IPS-15b (cell line): ENCODE measurements around the gene CROCC2.
A peak's percentile ranks its signal among the peaks of the same experiment; 100 is the strongest.
"Not testable (repeated sequence)": the region's sequence is repeated elsewhere in the genome, so short reads cannot be mapped to it uniquely, and the experiment has no call there.

ENCODE experiments used
- H3K27me3 ChIP-seq: one replicate; pipeline ENCODE4 v1.6.1; 2013; ENCODE audit warnings: low read length; ENCODE audit not compliant: control insufficient read depth, insufficient read depth
- H3K36me3 ChIP-seq: one replicate; pipeline ENCODE4 v1.6.1; 2013; ENCODE audit warnings: low read length; ENCODE audit not compliant: control insufficient read depth, insufficient read depth
- H3K4me1 ChIP-seq: one replicate; pipeline ENCODE4 v1.6.1; 2013; ENCODE audit warnings: mild to moderate bottlenecking, low read length; ENCODE audit not compliant: control insufficient read depth, insufficient read depth
- H3K4me3 ChIP-seq: one replicate; pipeline ENCODE4 v1.5.1; 2013; ENCODE audit warnings: low read depth, low read length
- H3K9ac ChIP-seq: one replicate; pipeline ENCODE4 v1.6.1; 2013; ENCODE audit warnings: low read depth, mild to moderate bottlenecking, low read length
- H3K9me3 ChIP-seq: one replicate; pipeline ENCODE4 v1.6.1; 2013; ENCODE audit warnings: mild to moderate bottlenecking, low read length; ENCODE audit not compliant: control insufficient read depth, insufficient read depth

Gene CROCC2

GRCh38 chr2:240970104-240970503 lies 64.0 kb downstream of the CROCC2 start:
- Histone ChIP-seq H3K9ac (no peak overlapping the region), H3K4me1 (no peaks in the 10 kb centered on the region), H3K27me3 (no peaks in the 10 kb centered on the region), H3K9me3 (no peaks in the 10 kb centered on the region), H3K4me3 (no peak overlapping the region), H3K36me3 (no peaks in the 10 kb centered on the region)

DNA sequence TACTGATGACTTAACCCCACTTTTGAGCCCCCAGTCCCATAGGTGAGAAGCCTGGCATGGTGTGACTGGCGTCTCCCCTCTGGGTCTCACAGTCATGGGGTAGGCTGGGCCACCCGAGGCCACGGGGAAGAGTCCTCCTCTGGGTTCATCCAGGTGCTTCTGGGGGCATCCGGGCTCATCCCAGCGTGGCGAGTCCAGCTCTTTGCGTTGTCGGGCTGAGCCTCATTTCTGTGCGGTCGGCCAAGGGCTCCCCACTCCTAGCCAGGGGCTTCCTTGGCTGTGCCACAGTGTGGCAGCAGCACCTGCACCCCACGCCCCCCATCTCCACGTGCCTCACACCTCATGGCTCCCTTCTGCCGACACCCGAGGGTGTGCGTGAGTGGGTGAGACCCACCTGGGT lies 64.7 kb downstream of the CROCC2 start:
- no peaks in the 10 kb centered on the region for H3K36me3 ChIP-seq
- no peaks in the 10 kb centered on the region for H3K27me3 ChIP-seq
- no peaks in the 10 kb centered on the region for H3K9me3 ChIP-seq
- no peak overlapping the region for H3K9ac ChIP-seq
- H3K4me1 ChIP-seq = no peaks in the 10 kb centered on the region
- no peak overlapping the region for H3K4me3 ChIP-seq

GRCh38 chr2:240972201-240972600 lies 66.1 kb downstream of the CROCC2 start:
- Histone ChIP-seq H3K4me3 (no peak overlapping the region), H3K9ac (no peak overlapping the region), H3K36me3 (no peaks in the 10 kb centered on the region), H3K4me1 (no peaks in the 10 kb centered on the region), H3K9me3 (no peaks in the 10 kb centered on the region), H3K27me3 (no peaks in the 10 kb centered on the region)

GRCh38 chr2:240972636-240973521 lies 66.7 kb downstream of the CROCC2 start:
- Histone ChIP-seq H3K9me3 (no peaks in the 10 kb centered on the region), H3K27me3 (no peaks in the 10 kb centered on the region), H3K4me3 (no peak overlapping the region), H3K9ac (no peak overlapping the region), H3K4me1 (no peaks in the 10 kb centered on the region), H3K36me3 (no peaks in the 10 kb centered on the region)

DNA sequence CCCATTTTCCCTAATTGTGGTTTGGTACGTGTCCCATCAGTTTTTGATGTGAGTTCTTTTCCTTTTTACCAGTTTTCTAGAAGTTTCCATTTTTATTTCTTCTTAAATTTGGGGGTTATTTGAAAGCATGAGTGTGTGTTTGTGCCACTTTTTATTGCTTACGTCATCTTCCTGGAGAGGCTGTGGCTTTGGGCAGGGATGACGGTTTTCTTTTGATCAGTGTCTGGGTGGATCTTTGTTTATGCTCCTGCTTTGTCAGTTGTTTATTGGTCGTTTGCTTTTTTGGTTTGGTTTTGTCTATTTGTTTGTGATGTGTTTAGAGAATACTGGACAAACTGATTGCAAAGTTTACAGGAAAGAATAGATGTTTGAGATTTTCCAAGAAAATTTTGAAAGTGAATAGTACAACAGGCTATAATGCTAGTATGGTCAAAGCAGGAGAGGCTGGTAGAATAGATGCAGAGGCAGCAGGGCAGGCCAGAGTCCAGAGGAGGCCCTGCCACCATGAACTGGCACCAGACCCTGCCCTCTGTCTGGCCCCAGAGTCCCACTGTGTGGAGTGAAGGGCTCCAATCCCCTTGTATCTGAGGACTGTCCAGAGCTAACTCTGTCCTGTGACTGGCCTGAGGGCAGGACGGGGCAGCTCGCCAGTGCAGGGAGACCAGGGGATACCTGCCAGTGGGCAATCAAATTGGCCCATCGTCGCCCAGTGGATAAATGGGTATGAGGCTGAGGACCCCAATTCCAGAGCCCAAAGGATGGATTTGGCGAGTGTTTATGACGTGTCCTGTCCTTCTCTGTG lies 68.8 kb downstream of the CROCC2 start:
- Histone ChIP-seq H3K4me3 (no peak overlapping the region), H3K9ac (no peak overlapping the region), H3K9me3 (no peaks in the 10 kb centered on the region), H3K4me1 (no peaks in the 10 kb centered on the region), H3K27me3 (no peaks in the 10 kb centered on the region), H3K36me3 (no peaks in the 10 kb centered on the region)

DNA sequence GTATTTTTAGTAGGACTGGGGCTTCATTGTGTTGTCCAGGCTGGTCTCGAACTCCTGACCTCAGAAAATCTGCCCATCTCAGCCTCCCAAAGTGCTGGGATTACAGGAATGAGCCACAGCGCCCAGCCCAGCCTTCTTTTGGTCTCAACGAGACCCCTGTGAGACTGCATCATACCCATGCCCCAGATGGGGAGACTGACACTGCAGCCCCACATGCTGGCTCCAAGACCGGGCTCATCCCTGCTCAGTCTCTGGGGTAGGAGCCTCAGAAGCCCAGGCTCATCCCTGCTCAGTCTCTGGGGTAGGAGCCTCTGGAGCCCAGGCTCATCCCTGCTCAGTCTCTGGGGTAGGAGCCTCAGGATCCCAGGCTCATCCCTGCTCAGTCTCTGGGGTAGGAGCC lies 69.8 kb downstream of the CROCC2 start:
- H3K36me3 ChIP-seq, H3K27me3 ChIP-seq, H3K4me3 ChIP-seq, H3K4me1 ChIP-seq, H3K9ac ChIP-seq, H3K9me3 ChIP-seq: not testable (repeated sequence)

- no peaks in the 10 kb centered on the region for H3K36me3 ChIP-seq
- no peaks in the 10 kb centered on the region for H3K9me3 ChIP-seq
- no peak overlapping the region for H3K4me3 ChIP-seq
- H3K27me3 ChIP-seq = peaks cover 7% of the 10 kb centered on the region
- no peak overlapping the region for H3K9ac ChIP-seq
- no peaks in the 10 kb centered on the region for H3K4me1 ChIP-seq
Observed at GRCh38 chr2:240981280-240981679, 75.1 kb downstream of the CROCC2 start.

DNA sequence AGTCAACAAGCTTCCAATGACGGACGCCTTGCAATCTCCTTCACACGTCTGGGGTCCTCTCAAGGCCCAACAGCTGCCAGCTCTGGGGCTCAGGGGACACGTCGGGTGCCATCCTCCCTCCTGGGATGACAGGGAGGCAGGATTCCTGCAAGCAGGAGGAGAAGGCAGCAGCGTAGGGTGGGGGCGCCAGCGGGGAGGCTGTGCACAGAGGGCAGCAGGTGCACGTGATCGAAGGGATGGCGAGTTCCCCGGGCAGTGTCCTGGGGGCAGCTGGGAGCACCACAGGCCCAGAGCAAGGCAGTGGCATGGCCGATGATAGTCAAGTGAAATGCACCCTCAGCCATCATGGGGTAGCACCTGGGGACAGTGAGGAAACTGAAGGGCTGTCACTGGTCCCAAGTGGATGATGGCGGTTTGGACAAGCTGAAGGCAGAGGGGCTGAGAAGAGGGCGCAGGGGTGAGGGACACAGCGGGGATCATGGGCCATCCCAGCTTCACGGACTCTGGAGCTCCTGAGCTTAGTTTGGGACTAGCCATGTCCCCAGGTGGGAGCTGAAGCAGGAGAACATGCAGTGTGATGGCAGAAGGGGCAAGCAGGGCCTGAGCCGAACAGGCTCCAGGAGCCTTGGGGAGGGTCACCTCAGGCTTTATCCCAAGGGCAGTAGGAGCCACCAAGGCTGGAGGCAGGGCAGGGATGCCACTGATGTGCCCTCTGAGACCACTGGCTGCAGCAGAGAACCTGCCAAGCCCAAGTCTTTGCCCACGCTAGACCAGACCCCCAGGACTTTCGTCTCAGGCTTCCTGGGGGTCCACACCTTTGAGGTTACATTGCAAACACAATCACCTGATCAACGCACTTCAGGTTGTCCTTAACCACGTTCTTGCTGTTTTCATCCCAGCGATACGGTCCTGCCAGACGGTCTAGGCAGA lies 76.0 kb downstream of the CROCC2 start:
- Histone ChIP-seq H3K4me1 (no peaks in the 10 kb centered on the region), H3K36me3 (no peaks in the 10 kb centered on the region), H3K27me3 (peaks cover 7% of the 10 kb centered on the region), H3K9me3 (no peaks in the 10 kb centered on the region), H3K4me3 (no peak overlapping the region), H3K9ac (no peak overlapping the region)

DNA sequence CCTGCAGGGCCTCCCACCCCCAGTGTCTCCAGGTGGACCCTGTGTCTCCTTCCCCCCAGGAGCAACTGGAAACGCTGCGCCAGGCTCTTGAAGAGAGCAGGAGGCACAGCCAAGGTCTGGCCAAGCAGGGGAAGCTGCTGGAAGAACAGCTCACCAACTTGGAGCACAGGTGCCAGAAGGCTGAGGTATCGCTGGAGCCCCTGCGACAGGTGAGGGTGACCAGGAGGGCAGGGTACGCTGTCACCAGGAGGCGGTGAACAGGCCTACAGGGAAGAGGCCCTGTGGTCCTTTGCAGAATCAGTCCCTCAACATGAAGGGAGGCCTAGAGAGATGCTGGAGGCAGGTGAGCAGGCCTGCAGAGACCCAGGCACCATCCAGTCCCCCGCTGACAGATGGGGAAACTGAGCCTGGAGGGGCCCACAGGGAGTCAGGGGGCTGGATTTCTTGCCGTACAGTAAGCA lies 76.7 kb downstream of the CROCC2 start:
- Histone ChIP-seq H3K9ac (no peak overlapping the region), H3K4me3 (no peak overlapping the region), H3K36me3 (no peaks in the 10 kb centered on the region), H3K9me3 (no peaks in the 10 kb centered on the region), H3K27me3 (peaks cover 7% of the 10 kb centered on the region), H3K4me1 (no peaks in the 10 kb centered on the region)

DNA sequence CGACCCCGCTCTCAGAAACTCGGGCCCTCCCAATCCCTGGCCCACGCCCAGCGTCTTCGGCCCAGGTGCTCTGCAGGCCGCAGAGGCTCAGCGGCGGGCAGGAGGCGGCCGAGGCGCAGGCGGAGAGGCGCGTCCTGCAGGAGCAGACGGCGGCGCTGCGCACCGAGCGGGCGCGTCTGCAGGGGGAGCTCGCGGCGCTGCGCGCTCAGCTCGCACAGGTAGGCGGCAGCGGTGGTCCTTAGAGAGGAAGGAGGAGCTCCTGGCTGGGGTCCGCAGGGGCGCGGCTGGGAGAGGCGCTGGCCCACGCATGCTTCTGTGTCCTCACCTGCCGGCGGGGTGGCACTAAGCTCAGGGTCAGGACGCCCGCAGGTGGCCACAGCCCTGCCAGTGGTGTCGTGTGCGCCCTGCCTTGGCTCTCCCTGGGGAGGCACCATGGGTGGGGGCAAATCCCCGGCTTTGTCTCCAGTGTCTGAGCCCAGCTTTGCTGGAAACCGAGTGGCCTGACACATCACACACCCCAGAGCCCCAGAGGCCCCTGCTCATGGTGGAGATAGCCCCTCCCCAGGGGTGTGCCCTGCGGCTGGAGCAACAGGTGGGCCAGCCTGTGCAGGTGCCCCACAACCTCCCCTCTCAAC lies 77.3 kb downstream of the CROCC2 start:
- H3K36me3 ChIP-seq = no peaks in the 10 kb centered on the region
- peak overlapping the region; percentile 18 for H3K4me3 ChIP-seq
- H3K9ac ChIP-seq = no peak overlapping the region
- no peaks in the 10 kb centered on the region for H3K9me3 ChIP-seq
- H3K27me3 ChIP-seq = peaks cover 7% of the 10 kb centered on the region
- no peaks in the 10 kb centered on the region for H3K4me1 ChIP-seq

- Histone ChIP-seq H3K4me1 (no peaks in the 10 kb centered on the region), H3K4me3 (no peak overlapping the region), H3K27me3 (peaks cover 7% of the 10 kb centered on the region), H3K9me3 (no peaks in the 10 kb centered on the region), H3K9ac (no peak overlapping the region), H3K36me3 (no peaks in the 10 kb centered on the region)
Observed at GRCh38 chr2:240983996-240984498, 77.9 kb downstream of the CROCC2 start.
